ENCODE results near the gene MYMX.

The MYMX gene
- 0 reads per million in 9 experiments for total RNA-seq

DNA sequence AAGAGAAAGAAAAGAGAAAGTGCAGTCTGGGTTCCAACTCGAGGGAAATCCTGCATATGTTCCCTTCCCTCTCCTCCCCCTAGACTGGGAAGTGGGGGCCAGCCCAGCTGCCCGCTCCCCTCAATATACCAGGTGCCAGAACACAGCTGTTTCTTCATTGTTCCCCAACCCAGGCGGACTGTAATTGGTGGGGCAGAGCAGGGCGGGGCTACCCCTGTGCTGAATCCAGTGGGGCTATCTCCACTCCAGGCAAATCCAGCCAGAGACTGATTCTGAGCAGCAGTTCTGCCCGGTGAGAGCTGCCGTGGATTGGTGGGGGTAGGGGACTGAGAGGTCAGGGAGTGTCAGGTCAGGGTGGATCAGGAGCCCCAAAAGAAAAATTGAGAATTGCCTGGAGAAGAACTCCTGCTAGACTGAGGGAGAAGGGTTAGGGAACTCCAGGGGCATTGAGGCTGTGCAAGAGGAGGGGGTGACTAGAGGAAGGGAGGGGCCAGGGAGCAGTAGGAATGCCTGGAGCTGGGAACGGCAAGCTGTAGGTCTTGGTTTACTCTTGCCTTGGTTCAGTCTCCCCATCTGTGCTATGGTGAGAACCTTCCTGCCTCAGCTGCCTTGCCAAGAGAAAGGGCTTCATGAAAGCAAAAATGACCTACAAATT is at the start of gene MYMX:
Gene MYMX, plus strand, starts transcription at position 250 of the 655 bp plus-strand sequence. CDS start 546 bp downstream, outside the sequence.
- peaks cover 18 to 36% of the 10 kb centered on the region in 2 donors for H3K27me3 Mint-ChIP-seq
- H3K36me3 Mint-ChIP-seq (ENCODE audit: insufficient read depth), result no peaks in the 10 kb centered on the region
- peaks cover 0 to 8% of the 10 kb centered on the region in 2 donors for H3K4me1 Mint-ChIP-seq (ENCODE audit: low read depth in 2 of 2)
- no peak within 1 kb of the TSS for H3K27ac Mint-ChIP-seq
- ATAC-seq (replicated peaks) (no peak), DNase-seq (no peak)
- no peak within 1 kb of the TSS for H3K4me3 Mint-ChIP-seq
- H3K9me3 Mint-ChIP-seq, result no peaks in the 10 kb centered on the region

DNA sequence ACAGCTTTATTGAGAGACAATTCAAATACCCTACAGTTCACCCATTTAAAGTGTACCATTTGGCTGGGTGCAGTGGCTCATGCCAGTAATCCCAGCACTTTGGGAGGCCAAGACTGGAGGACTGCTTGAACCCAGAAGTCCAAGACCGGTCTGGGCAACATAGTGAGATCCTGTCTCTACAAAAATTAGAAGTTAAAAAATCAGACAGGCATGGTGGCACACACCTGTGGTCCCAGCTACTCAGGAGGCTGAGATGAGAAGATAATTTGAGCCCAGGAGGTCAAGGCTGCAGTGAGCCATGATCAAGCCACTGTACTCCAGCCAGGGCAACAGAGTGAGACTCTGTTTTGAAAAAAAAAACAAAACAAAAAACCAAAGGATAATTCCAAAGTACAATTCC is 49.2 kb upstream of the MYMX start:
- no peak overlapping the region for H3K4me3 Mint-ChIP-seq
- ATAC-seq (replicated peaks), result no peak
- no peaks in the 10 kb centered on the region for H3K9me3 Mint-ChIP-seq
- H3K27me3 Mint-ChIP-seq, result peaks cover 38 to 78% of the 10 kb centered on the region in 2 donors
- H3K4me1 Mint-ChIP-seq (ENCODE audit: low read depth in 2 of 2), result peaks cover under 1 to 2% of the 10 kb centered on the region in 2 donors
- no peak for DNase-seq
- peaks cover 4% of the 10 kb centered on the region for H3K36me3 Mint-ChIP-seq (ENCODE audit: insufficient read depth)
- no peak overlapping the region for H3K27ac Mint-ChIP-seq

DNA sequence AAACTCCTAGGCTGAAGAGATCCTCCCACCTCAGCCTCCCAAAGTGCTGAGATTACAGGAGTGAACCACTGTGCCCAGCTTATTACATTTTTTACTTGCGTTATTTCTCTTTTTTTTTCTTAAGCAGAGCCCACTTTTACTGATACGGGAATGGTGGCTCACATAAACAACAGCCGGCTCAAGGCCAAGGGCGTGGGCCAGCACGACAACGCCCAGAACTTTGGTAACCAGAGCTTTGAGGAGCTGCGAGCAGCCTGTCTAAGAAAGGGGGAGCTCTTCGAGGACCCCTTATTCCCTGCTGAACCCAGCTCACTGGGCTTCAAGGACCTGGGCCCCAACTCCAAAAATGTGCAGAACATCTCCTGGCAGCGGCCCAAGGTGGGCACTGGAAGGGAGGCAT is 47.6 kb upstream of the MYMX start:
- Mint-ChIP-seq H3K4me3 (no peak overlapping the region), H3K27me3 (peaks cover 36 to 72% of the 10 kb centered on the region in 2 donors), H3K27ac (no peak overlapping the region), H3K4me1 (ENCODE audit: low read depth in 2 of 2) (peaks cover 2 to 4% of the 10 kb centered on the region in 2 donors), H3K9me3 (no peaks in the 10 kb centered on the region), H3K36me3 (ENCODE audit: insufficient read depth) (peaks cover 4% of the 10 kb centered on the region)
- ATAC-seq (replicated peaks) (no peak), DNase-seq (no peak)

DNA sequence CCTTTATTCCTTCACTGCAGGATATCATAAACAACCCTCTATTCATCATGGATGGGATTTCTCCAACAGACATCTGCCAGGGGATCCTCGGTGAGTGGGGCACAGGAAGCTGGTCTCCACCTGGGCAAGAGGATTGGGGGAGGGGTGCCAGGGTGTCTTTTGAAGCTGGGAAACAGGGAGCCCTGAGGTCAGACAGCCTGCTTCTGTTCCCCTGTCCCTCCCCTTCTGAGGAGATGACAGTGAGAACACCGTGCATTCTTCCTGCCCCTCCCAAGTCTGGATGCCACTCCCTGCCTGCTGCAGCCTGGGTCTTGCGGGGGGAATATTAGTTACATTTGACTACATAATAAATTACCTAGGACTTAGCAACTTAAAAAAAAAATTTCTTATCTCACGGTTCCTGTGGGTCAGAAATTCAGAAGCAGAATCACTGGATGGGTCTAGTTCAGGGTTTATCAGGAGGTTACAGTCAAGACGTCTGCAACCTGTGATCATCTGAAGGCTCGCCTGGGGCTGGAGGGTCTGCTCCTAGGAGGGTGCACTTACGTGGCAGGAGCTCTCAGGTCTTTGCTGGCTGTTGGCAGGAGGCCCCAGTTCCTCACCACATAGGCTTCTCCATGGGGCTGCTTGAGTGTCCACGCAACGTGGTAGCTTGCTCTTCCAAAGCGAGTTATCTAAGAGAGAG is 46.7 kb upstream of the MYMX start:
- H3K27ac Mint-ChIP-seq, result no peak overlapping the region
- peaks cover 4% of the 10 kb centered on the region for H3K36me3 Mint-ChIP-seq (ENCODE audit: insufficient read depth)
- H3K4me1 Mint-ChIP-seq (ENCODE audit: low read depth in 2 of 2), result peaks cover 2 to 4% of the 10 kb centered on the region in 2 donors
- ATAC-seq (replicated peaks), result no peak
- DNase-seq, result no peak
- H3K9me3 Mint-ChIP-seq, result no peaks in the 10 kb centered on the region
- H3K4me3 Mint-ChIP-seq, result no peak overlapping the region
- peaks cover 30 to 63% of the 10 kb centered on the region in 2 donors for H3K27me3 Mint-ChIP-seq

DNA sequence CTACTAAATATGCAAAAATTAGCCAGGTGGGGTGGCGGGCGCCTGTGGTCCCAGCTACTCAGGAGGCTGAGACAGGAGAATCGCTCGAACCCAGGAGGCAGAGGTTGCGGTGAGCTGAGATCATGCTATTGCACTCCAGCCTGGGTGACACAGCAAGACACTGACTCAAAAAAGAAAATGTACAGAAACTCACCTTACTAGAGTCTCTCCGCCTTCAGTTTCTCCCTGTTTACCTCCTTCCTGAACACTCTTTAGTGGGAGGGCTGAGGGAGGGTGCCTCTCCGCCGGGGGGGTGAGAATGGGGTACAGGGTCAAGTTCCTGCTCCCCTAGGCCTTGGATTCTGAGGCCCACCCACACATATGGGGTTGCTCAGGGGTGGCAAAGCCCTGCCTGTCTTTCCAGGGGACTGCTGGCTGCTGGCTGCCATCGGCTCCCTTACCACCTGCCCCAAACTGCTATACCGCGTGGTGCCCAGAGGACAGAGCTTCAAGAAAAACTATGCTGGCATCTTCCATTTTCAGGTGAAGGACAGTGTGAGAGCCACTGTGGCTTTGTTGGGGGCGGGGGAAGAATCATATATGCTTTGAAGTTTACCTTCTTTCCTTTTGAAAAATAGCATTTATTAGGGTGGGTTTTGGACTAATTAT is 44.7 kb upstream of the MYMX start:
- DNase-seq (no peak), ATAC-seq (replicated peaks) (no peak)
- H3K4me3 Mint-ChIP-seq, result no peak overlapping the region
- no peak overlapping the region for H3K27ac Mint-ChIP-seq
- peaks cover 13 to 52% of the 10 kb centered on the region in 2 donors for H3K27me3 Mint-ChIP-seq
- peaks cover 9 to 10% of the 10 kb centered on the region in 2 donors for H3K4me1 Mint-ChIP-seq (ENCODE audit: low read depth in 2 of 2)
- H3K36me3 Mint-ChIP-seq (ENCODE audit: insufficient read depth), result peaks cover 4% of the 10 kb centered on the region
- H3K9me3 Mint-ChIP-seq, result no peaks in the 10 kb centered on the region

DNA sequence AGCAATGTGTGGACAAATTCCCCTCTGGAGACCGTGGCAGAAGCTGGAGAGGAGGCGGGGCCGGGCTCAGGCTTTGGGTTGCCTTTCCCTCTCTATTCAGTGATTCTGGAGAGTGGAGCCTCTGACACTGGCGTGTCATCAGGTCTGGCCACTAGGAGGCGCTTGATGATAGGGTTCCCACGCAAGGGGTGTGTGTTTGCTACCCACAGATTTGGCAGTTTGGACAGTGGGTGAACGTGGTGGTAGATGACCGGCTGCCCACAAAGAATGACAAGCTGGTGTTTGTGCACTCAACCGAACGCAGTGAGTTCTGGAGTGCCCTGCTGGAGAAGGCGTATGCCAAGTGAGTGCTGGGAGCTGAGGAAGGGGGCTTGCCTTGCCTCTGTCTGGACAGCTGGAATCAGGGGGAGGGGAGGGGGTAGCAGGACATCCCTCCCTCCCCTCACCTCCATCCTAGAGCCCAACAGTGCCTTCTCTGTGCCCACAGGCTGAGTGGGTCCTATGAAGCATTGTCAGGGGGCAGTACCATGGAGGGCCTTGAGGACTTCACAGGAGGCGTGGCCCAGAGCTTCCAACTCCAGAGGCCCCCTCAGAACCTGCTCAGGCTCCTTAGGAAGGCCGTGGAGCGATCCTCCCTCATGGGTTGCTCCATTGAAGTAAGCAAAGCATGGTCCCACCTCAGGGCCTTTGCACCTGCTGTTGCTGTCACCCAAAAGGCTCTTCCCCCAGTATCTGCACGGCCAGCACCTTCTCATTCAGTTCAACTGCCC is 43.8 kb upstream of the MYMX start:
- ATAC-seq (replicated peaks) (peak; percentile 64), DNase-seq (peak; percentile 70 to 73 (median 71))
- H3K27ac Mint-ChIP-seq, result no peak overlapping the region
- peaks cover 4% of the 10 kb centered on the region for H3K36me3 Mint-ChIP-seq (ENCODE audit: insufficient read depth)
- H3K4me1 Mint-ChIP-seq (ENCODE audit: low read depth in 2 of 2), result peaks cover 14 to 16% of the 10 kb centered on the region in 2 donors
- H3K4me3 Mint-ChIP-seq, result no peak overlapping the region
- H3K27me3 Mint-ChIP-seq, result peaks cover 13 to 47% of the 10 kb centered on the region in 2 donors
- H3K9me3 Mint-ChIP-seq, result no peaks in the 10 kb centered on the region

DNA sequence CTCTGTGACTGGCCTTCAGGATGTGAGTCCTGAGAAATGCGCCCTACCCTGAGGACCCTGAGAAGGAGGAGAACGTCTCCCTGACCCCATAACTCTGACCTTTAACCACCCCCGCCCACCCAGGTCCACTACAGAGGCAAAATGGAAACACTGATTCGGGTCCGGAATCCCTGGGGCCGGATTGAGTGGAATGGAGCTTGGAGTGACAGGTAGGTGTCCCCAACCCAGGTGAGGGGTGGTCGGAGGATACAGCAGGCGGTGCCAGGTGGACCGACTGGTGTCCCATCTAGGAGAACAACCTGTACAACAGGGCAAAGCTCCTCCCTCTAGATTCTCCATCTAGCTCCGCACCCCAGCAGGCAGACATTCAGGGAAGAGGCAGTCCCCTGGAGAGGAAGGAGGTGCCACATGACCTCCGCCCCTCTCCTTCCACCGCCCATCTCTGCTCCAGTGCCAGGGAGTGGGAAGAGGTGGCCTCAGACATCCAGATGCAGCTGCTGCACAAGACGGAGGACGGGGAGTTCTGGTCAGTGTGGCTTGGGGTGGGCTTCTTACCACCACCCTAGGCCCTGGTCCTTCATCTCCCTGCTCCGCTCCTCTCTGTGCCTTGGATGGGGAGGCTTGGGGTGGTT is 40.5 kb upstream of the MYMX start:
- H3K9me3 Mint-ChIP-seq, result no peaks in the 10 kb centered on the region
- no peaks in the 10 kb centered on the region for H3K36me3 Mint-ChIP-seq (ENCODE audit: insufficient read depth)
- no peak for ATAC-seq (replicated peaks)
- peak overlapping the region; percentile 45 to 46 for H3K4me3 Mint-ChIP-seq
- H3K4me1 Mint-ChIP-seq (ENCODE audit: low read depth in 2 of 2), result peaks cover 14 to 16% of the 10 kb centered on the region in 2 donors
- no peak for DNase-seq
- peak overlapping the region in 1 of 2 donors; percentile 22 for H3K27ac Mint-ChIP-seq
- peaks cover 5 to 24% of the 10 kb centered on the region in 2 donors for H3K27me3 Mint-ChIP-seq

DNA sequence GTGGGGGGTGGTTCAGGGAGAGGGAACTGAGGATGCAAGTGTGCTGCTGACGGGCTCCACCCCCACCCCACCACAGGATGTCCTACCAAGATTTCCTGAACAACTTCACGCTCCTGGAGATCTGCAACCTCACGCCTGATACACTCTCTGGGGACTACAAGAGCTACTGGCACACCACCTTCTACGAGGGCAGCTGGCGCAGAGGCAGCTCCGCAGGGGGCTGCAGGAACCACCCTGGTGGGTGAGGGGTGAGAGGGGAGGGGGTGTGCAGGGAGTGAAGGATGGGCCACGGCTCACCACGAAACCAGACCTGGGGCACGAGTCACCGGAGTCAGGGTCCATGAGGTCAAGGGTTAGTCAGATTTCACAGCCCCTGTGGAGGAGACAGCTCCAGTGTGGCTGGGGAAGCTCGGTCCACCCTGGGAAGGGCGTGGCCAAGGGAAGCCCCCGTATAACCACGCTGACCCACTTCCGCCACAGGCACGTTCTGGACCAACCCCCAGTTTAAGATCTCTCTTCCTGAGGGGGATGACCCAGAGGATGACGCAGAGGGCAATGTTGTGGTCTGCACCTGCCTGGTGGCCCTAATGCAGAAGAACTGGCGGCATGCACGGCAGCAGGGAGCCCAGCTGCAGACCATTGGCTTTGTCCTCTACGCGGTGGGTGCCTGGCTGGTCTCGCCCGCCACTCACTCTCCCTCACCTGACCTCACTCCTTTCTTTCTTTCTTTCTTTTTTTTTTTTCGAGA is 39.8 kb upstream of the MYMX start:
- ATAC-seq (replicated peaks) (peak; percentile 89), DNase-seq (peak in 2 of 3 experiments; percentile 45 to 48)
- H3K4me3 Mint-ChIP-seq, result peak overlapping the region; percentile 45 to 46
- H3K36me3 Mint-ChIP-seq (ENCODE audit: insufficient read depth), result no peaks in the 10 kb centered on the region
- peaks cover 14 to 16% of the 10 kb centered on the region in 2 donors for H3K4me1 Mint-ChIP-seq (ENCODE audit: low read depth in 2 of 2)
- no peaks in the 10 kb centered on the region for H3K9me3 Mint-ChIP-seq
- H3K27me3 Mint-ChIP-seq, result peaks cover 5 to 20% of the 10 kb centered on the region in 2 donors
- peak overlapping the region in 1 of 2 donors; percentile 22 for H3K27ac Mint-ChIP-seq

DNA sequence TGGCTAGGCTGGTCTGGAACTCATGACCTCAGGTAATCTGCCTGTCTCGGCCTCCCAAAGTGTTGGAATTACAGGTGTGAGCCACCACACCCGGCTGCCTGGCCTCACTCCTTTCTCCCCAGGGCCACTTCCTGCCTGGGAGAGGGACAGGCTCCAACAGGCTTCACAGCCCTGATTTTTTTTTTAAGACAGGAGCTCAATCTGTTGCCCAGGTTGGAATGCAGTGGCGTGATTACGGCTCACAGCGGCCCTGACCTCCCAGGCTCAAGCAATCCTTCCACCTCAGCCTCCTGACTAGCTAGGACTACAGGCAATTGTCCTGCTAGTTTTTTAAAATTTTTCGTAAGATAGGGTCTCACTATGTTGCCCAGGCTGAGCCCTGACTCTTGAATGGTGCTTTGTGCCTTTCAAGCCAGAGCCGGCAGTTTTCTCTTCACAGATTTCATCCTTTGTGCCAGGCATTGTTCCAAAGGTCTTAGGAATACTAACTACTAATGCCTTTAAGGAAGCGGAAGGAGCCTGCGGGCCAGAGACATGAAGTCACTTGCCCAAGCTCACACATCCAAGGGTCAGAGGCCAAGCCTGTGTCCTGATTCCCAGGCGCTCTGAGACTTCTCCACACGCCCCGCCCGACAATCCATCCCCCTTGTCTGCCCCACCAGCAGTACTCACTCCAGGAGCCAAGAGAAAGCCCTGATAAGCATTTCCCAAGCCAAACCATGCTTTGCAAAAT is 38.9 kb upstream of the MYMX start:
- Mint-ChIP-seq H3K27ac (peak overlapping the region in 1 of 2 donors; percentile 22), H3K9me3 (no peaks in the 10 kb centered on the region), H3K4me3 (peak overlapping the region; percentile 15 to 45), H3K36me3 (ENCODE audit: insufficient read depth) (no peaks in the 10 kb centered on the region), H3K27me3 (peaks cover 1 to 13% of the 10 kb centered on the region in 2 donors), H3K4me1 (ENCODE audit: low read depth in 2 of 2) (peaks cover 11 to 14% of the 10 kb centered on the region in 2 donors)
- DNase-seq (no peak), ATAC-seq (replicated peaks) (no peak)

DNA sequence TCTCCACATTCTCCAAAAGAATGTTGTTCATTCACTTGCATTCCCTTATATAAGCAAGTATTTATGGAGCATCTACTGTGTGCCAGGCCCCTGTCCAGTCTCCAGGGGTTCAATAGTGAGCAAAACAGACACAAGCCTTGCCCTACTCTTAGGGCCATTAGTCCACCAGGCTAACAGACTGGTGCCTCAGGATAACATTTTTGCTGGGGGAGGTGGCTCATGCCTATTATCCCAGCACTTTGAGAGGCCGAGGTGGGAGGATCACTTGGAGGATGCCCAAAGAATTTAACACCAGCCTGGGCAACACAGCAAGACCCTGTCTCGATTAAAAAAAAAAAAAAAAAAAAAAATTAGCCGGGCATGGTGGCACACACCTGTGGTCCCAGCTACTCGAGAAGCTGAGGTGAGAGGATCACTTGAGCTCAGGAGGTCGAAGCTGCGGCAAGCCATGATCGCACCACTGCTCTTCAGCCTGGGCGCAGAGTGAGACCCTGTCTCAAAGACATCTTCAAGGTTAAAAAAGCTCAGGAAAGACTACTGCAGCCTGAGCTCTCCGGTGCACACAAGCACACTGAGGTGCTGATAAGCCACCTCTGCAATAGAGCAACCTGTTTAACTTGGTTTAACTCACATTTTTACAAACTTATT is 38.2 kb upstream of the MYMX start:
- DNase-seq (no peak), ATAC-seq (replicated peaks) (no peak)
- Mint-ChIP-seq H3K27ac (no peak overlapping the region), H3K9me3 (no peaks in the 10 kb centered on the region), H3K4me3 (no peak overlapping the region), H3K27me3 (peaks cover 0 to 9% of the 10 kb centered on the region in 2 donors), H3K36me3 (ENCODE audit: insufficient read depth) (no peaks in the 10 kb centered on the region), H3K4me1 (ENCODE audit: low read depth in 2 of 2) (peaks cover 10 to 14% of the 10 kb centered on the region in 2 donors)

DNA sequence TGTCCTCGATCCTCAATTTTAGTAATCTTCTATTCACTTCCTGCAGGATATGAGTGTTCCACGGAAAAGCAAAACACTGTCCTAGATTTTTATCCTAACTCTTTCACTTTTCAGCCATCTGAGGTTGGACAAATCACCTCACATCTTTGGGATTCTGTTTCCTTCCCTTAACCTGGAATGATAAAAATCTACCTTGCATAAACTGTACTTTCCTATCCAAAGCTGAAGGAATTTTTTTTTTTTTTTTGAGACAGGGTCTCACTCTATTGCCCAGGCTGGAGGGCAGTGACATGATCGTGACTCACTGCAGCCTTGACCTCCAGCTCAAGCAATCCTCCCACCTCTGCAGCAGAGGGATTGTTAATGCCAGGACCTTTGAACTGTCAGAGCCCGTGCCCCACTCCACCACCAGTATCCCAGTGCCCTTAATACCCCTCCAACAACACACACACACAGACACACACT is 37.6 kb upstream of the MYMX start:
- peaks cover 10 to 14% of the 10 kb centered on the region in 2 donors for H3K4me1 Mint-ChIP-seq (ENCODE audit: low read depth in 2 of 2)
- no peak overlapping the region for H3K4me3 Mint-ChIP-seq
- no peaks in the 10 kb centered on the region for H3K9me3 Mint-ChIP-seq

More for the DNA sequence above, 37.6 kb upstream of the MYMX start:
- ATAC-seq (replicated peaks) (no peak), DNase-seq (no peak)
- H3K27me3 Mint-ChIP-seq, result peaks cover 0 to 12% of the 10 kb centered on the region in 2 donors
- H3K27ac Mint-ChIP-seq, result no peak overlapping the region
- no peaks in the 10 kb centered on the region for H3K36me3 Mint-ChIP-seq (ENCODE audit: insufficient read depth)

Data from effector memory CD8-positive, alpha-beta T cell (primary cell).